HEK293 (cell line): ENCODE results near the gene DLX2.

ENCODE experiments used
- CTCF ChIA-PET: fragments of 350-600 bp; formaldehyde crosslinking; extraction: SDS; loops from one replicate; lab custom pipeline; 2021; ENCODE audit warnings: antibody characterized with exemption; lab: Yijun Ruan, JAX
- POLR2A ChIA-PET: fragments of 300-600 bp; formaldehyde crosslinking; extraction: SDS; loops from one replicate; lab custom pipeline; 2020; ENCODE audit warnings: antibody characterized with exemption, inconsistent platforms; lab: Yijun Ruan, JAX
- H3K27ac ChIP-seq: fragments of 200-500 bp; sonication (Bioruptor generic); 2 replicates; pipeline ENCODE4 v1.5.1; 2014; ENCODE audit warnings: low read depth, low read length, control low read depth, inconsistent platforms; ENCODE audit errors: extremely low read depth
- H3K36me3 ChIP-seq, 2 experiments: fragments of 200-500 bp in 1 of 2; sonication (Bioruptor generic) in 1 of 2; 1 replicate in 1 of 2; 2 replicates in 1 of 2; pipeline ENCODE4 v1.5.1; 2014 to 2017; ENCODE audit warnings: inconsistent platforms in 2 of 2, low read length in 2 of 2; ENCODE audit not compliant: control insufficient read depth in 2 of 2, insufficient read depth in 1 of 2
- H3K4me1 ChIP-seq: fragments of 200-500 bp; sonication (Bioruptor generic); 2 replicates; pipeline ENCODE4 v1.5.1; 2014; ENCODE audit warnings: mild to moderate bottlenecking, low read length, inconsistent platforms; ENCODE audit not compliant: control insufficient read depth, insufficient read depth
- H3K4me3 ChIP-seq: 2 replicates; pipeline ENCODE4 v1.5.1; 2011; ENCODE audit warnings: low read depth, mild to moderate bottlenecking, control low read depth, low read length, moderate library complexity
- H3K9me3 ChIP-seq: fragments of 200-500 bp; sonication (Bioruptor generic); 2 replicates; pipeline ENCODE4 v1.5.1; 2014; ENCODE audit warnings: low read depth, low read length, inconsistent platforms; ENCODE audit not compliant: control insufficient read depth, insufficient read depth
- BCL11A ChIP-seq: fragments of 450-650 bp; formaldehyde crosslinking; IDR thresholded peaks from 2 replicates; pipeline ENCODE4 v1.5.1; 2016; ENCODE audit warnings: low read depth, missing biosample characterization, missing genetic modification characterization
- GFI1B ChIP-seq: fragments of 450-650 bp; formaldehyde crosslinking; IDR thresholded peaks from 2 replicates; pipeline ENCODE4 v1.5.1; 2016; ENCODE audit warnings: missing biosample characterization, missing genetic modification characterization
- GLI4 ChIP-seq: fragments of 450-650 bp; formaldehyde crosslinking; IDR thresholded peaks from 2 replicates; pipeline ENCODE4 v1.5.1; 2016; ENCODE audit warnings: missing biosample characterization, missing genetic modification characterization
- GLIS2 ChIP-seq: fragments of 450-650 bp; formaldehyde crosslinking; IDR thresholded peaks from 2 replicates; pipeline ENCODE4 v1.5.1; 2016; ENCODE audit warnings: missing biosample characterization, missing genetic modification characterization
- KLF10 ChIP-seq: fragments of 450-650 bp; IDR thresholded peaks from 2 replicates; pipeline ENCODE4 v1.5.1; 2018; ENCODE audit warnings: missing biosample characterization, mild to moderate bottlenecking, missing genetic modification characterization
- KLF7 ChIP-seq: fragments of 450-650 bp; formaldehyde crosslinking; IDR thresholded peaks from 2 replicates; pipeline ENCODE4 v1.5.1; 2016; ENCODE audit warnings: missing biosample characterization, missing genetic modification characterization, borderline replicate concordance
- RBAK ChIP-seq: fragments of 450-650 bp; formaldehyde crosslinking; IDR thresholded peaks from 2 replicates; pipeline ENCODE4 v1.5.1; 2016; ENCODE audit warnings: missing biosample characterization, missing genetic modification characterization
- SP2 ChIP-seq: fragments of 450-650 bp; formaldehyde crosslinking; IDR thresholded peaks from 2 replicates; pipeline ENCODE4 v1.5.1; 2016; ENCODE audit warnings: missing biosample characterization, missing genetic modification characterization
- TCF7L2 ChIP-seq: IDR thresholded peaks from 2 replicates; pipeline ENCODE4 v1.6.1; 2011; ENCODE audit warnings: low read depth, mild to moderate bottlenecking, inconsistent platforms, low read length, moderate library complexity, borderline replicate concordance
- TRIM28 ChIP-seq: IDR thresholded peaks from 2 replicates; pipeline ENCODE4 v1.6.1; 2011; ENCODE audit warnings: low read length, control low read depth, borderline replicate concordance
- YY2 ChIP-seq: fragments of 450-650 bp; formaldehyde crosslinking; IDR thresholded peaks from 2 replicates; pipeline ENCODE4 v1.5.1; 2016; ENCODE audit warnings: missing biosample characterization, missing genetic modification characterization
- ZBTB1 ChIP-seq: fragments of 450-650 bp; formaldehyde crosslinking; IDR thresholded peaks from 2 replicates; pipeline ENCODE4 v1.5.1; 2016; ENCODE audit warnings: missing biosample characterization, missing genetic modification characterization
- ZBTB17 ChIP-seq: fragments of 450-650 bp; formaldehyde crosslinking; IDR thresholded peaks from 2 replicates; pipeline ENCODE4 v1.5.1; 2016; ENCODE audit warnings: missing biosample characterization, missing genetic modification characterization
- ZBTB20 ChIP-seq: fragments of 450-650 bp; formaldehyde crosslinking; IDR thresholded peaks from 2 replicates; pipeline ENCODE4 v1.5.1; 2016; ENCODE audit warnings: missing biosample characterization, missing genetic modification characterization
- ZEB2 ChIP-seq: fragments of 450-650 bp; formaldehyde crosslinking; IDR thresholded peaks from 2 replicates; pipeline ENCODE4 v1.5.1; 2016; ENCODE audit warnings: missing biosample characterization, missing genetic modification characterization
- ZFP37 ChIP-seq: fragments of 450-650 bp; formaldehyde crosslinking; IDR thresholded peaks from 2 replicates; pipeline ENCODE4 v1.5.1; 2016; ENCODE audit warnings: missing biosample characterization, missing genetic modification characterization
- ZFP69B ChIP-seq: fragments of 450-650 bp; formaldehyde crosslinking; IDR thresholded peaks from 2 replicates; pipeline ENCODE4 v1.5.1; 2016; ENCODE audit warnings: missing biosample characterization, missing genetic modification characterization
- ZNF112 ChIP-seq: fragments of 450-650 bp; formaldehyde crosslinking; IDR thresholded peaks from 2 replicates; pipeline ENCODE4 v1.5.0; 2017; ENCODE audit warnings: missing biosample characterization, missing genetic modification characterization
- ZNF155 ChIP-seq: fragments of 450-650 bp; formaldehyde crosslinking; IDR thresholded peaks from 2 replicates; pipeline ENCODE4 v1.5.1; 2016; ENCODE audit warnings: missing biosample characterization, missing genetic modification characterization
- ZNF157 ChIP-seq: fragments of 450-650 bp; formaldehyde crosslinking; IDR thresholded peaks from 2 replicates; pipeline ENCODE4 v1.5.1; 2016; ENCODE audit warnings: missing biosample characterization, missing genetic modification characterization
- ZNF211 ChIP-seq: fragments of 450-650 bp; formaldehyde crosslinking; IDR thresholded peaks from 2 replicates; pipeline ENCODE4 v1.5.1; 2016; ENCODE audit warnings: low read depth, missing biosample characterization, missing genetic modification characterization
- ZNF24 ChIP-seq: fragments of 450-650 bp; formaldehyde crosslinking; IDR thresholded peaks from 2 replicates; pipeline ENCODE4 v1.5.1; 2016; ENCODE audit warnings: missing biosample characterization, missing genetic modification characterization
- ZNF311 ChIP-seq: fragments of 450-650 bp; formaldehyde crosslinking; IDR thresholded peaks from 2 replicates; pipeline ENCODE4 v1.5.1; 2017; ENCODE audit warnings: missing biosample characterization, missing genetic modification characterization, borderline replicate concordance
- ZNF394 ChIP-seq: fragments of 450-650 bp; formaldehyde crosslinking; IDR thresholded peaks from 2 replicates; pipeline ENCODE4 v1.5.1; 2016; ENCODE audit warnings: missing biosample characterization, missing genetic modification characterization, mild to moderate bottlenecking, moderate library complexity, borderline replicate concordance
- ZNF416 ChIP-seq: fragments of 450-650 bp; formaldehyde crosslinking; IDR thresholded peaks from 2 replicates; pipeline ENCODE4 v1.5.1; 2016; ENCODE audit warnings: missing biosample characterization, missing genetic modification characterization
- ZNF501 ChIP-seq: fragments of 450-650 bp; formaldehyde crosslinking; IDR thresholded peaks from 2 replicates; pipeline ENCODE4 v1.5.1; 2016; ENCODE audit warnings: missing biosample characterization, missing genetic modification characterization
- ZNF530 ChIP-seq: fragments of 450-650 bp; formaldehyde crosslinking; IDR thresholded peaks from 2 replicates; pipeline ENCODE4 v1.5.1; 2016; ENCODE audit warnings: low read depth, missing biosample characterization, missing genetic modification characterization
- ZNF548 ChIP-seq: fragments of 450-650 bp; formaldehyde crosslinking; IDR thresholded peaks from 2 replicates; pipeline ENCODE4 v1.5.1; 2016; ENCODE audit warnings: missing biosample characterization, missing genetic modification characterization
- ZNF624 ChIP-seq: fragments of 450-650 bp; formaldehyde crosslinking; IDR thresholded peaks from 2 replicates; pipeline ENCODE4 v1.5.1; 2017; ENCODE audit warnings: missing biosample characterization, missing genetic modification characterization
- ZNF664 ChIP-seq: fragments of 450-650 bp; formaldehyde crosslinking; IDR thresholded peaks from 2 replicates; pipeline ENCODE4 v1.5.1; 2016; ENCODE audit warnings: missing biosample characterization, missing genetic modification characterization
- ZNF76 ChIP-seq: fragments of 450-650 bp; formaldehyde crosslinking; IDR thresholded peaks from 2 replicates; pipeline ENCODE4; 2016; ENCODE audit warnings: low read depth, missing biosample characterization, missing genetic modification characterization, borderline replicate concordance
- ZNF777 ChIP-seq: fragments of 450-650 bp; formaldehyde crosslinking; IDR thresholded peaks from 2 replicates; pipeline ENCODE4 v1.5.1; 2017; ENCODE audit warnings: missing biosample characterization, missing genetic modification characterization, borderline replicate concordance
- ZNF837 ChIP-seq: fragments of 450-650 bp; formaldehyde crosslinking; IDR thresholded peaks from 2 replicates; pipeline ENCODE4 v1.5.1; 2016; ENCODE audit warnings: missing biosample characterization, missing genetic modification characterization
- TF ChIP-seq, protein P1 (sequence below): fragments of 450-650 bp; formaldehyde crosslinking; IDR thresholded peaks from 2 replicates; pipeline ENCODE4 v1.5.1; 2016; ENCODE audit warnings: missing biosample characterization, missing genetic modification characterization, borderline replicate concordance
- TF ChIP-seq, protein P2 (sequence below): IDR thresholded peaks from 2 replicates; pipeline ENCODE4 v1.6.1; 2011; ENCODE audit warnings: mild to moderate bottlenecking, low read depth, low read length, borderline replicate concordance
- TF ChIP-seq, protein P3 (sequence below): fragments of 450-650 bp; formaldehyde crosslinking; IDR thresholded peaks from 2 replicates; pipeline ENCODE4 v1.5.1; 2017; ENCODE audit warnings: missing biosample characterization, mild to moderate bottlenecking, missing genetic modification characterization, moderate library complexity
- TF ChIP-seq, protein P4 (sequence below): fragments of 450-650 bp; formaldehyde crosslinking; IDR thresholded peaks from 2 replicates; pipeline ENCODE4 v1.5.1; 2016; ENCODE audit warnings: missing biosample characterization, missing genetic modification characterization

Gene DLX2

DNA sequence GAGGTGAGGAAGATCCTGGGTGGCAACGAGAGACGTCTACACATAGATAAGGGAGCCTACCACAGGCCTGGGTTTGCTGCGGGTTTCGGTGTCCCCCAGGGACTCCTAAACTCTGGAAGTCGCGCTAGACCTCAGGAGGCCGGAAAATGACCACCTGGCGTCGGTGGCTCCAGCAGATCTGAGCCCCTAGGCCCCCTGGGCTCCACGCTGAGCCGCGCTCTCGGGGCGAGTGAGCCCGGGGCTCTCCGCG lies 18.4 kb downstream of the DLX2 start (continued):
- TF ChIP-seq, protein P1, sequence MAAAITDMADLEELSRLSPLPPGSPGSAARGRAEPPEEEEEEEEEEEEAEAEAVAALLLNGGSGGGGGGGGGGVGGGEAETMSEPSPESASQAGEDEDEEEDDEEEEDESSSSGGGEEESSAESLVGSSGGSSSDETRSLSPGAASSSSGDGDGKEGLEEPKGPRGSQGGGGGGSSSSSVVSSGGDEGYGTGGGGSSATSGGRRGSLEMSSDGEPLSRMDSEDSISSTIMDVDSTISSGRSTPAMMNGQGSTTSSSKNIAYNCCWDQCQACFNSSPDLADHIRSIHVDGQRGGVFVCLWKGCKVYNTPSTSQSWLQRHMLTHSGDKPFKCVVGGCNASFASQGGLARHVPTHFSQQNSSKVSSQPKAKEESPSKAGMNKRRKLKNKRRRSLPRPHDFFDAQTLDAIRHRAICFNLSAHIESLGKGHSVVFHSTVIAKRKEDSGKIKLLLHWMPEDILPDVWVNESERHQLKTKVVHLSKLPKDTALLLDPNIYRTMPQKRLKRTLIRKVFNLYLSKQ (tag by site-specific recombination): no peak
- TF ChIP-seq ZNF664 (no peak), ZNF155 (tag by site-specific recombination) (no peak), ZNF157 (tag by site-specific recombination) (no peak), ZBTB20 (tag by site-specific recombination) (no peak), ZNF837 (tag by site-specific recombination) (no peak), ZNF501 (no peak), ZNF416 (no peak), ZNF24 (0 out of 2 replicates have a peak, but pooled peaks have one; percentile 72), TRIM28 (no peak), KLF10 (no peak), ZNF311 (no peak), GLIS2 (peak; percentile 81; the same call in 1 of the 2 replicates), ZNF548 (tag by site-specific recombination) (no peak), ZNF530 (no peak), KLF7 (tag by site-specific recombination) (no peak), ZFP69B (tag by site-specific recombination) (no peak), YY2 (tag by site-specific recombination) (no peak), ZEB2 (no peak), BCL11A (no peak), SP2 (tag by site-specific recombination) (no peak)
- TF ChIP-seq, protein P2, sequence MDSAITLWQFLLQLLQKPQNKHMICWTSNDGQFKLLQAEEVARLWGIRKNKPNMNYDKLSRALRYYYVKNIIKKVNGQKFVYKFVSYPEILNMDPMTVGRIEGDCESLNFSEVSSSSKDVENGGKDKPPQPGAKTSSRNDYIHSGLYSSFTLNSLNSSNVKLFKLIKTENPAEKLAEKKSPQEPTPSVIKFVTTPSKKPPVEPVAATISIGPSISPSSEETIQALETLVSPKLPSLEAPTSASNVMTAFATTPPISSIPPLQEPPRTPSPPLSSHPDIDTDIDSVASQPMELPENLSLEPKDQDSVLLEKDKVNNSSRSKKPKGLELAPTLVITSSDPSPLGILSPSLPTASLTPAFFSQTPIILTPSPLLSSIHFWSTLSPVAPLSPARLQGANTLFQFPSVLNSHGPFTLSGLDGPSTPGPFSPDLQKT: no peak
- TF ChIP-seq, protein P3, sequence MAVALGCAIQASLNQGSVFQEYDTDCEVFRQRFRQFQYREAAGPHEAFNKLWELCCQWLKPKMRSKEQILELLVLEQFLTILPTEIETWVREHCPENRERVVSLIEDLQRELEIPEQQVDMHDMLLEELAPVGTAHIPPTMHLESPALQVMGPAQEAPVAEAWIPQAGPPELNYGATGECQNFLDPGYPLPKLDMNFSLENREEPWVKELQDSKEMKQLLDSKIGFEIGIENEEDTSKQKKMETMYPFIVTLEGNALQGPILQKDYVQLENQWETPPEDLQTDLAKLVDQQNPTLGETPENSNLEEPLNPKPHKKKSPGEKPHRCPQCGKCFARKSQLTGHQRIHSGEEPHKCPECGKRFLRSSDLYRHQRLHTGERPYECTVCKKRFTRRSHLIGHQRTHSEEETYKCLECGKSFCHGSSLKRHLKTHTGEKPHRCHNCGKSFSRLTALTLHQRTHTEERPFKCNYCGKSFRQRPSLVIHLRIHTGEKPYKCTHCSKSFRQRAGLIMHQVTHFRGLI (tag by site-specific recombination): no peak

DNA sequence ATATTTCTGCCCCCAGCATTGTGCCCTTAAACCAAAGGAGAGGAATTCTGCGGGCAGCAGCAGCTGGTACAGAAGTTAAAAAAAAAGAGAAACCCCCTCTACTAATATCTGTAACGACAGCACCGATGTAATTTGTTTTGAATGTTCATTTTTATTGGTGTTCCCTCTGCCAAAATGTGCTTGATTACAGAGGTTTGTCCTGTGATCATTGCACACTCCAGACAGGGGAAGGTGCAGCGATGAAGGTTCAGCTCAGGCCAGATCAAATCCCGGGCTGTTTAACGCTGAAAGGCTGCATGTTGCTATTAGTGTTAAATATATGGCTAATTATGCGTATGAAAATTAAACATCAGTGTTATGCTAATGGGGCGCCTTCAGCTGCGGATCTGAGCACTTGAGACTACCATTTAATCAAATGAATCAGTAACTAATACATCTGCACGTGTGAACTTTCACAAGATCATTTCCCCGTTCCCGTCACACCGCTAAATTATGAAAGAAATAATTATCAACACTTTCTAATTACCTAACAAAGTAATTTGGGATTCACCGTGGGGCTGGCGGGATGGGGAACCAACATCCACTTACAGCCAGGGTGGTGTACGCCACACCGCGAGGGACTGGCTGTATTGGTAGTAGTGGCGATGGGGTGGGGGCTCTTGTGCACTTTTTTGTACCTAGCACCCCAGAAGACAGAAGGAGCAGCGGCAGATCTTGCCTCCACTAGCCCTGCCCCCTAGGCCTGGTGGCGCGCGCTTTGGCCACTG lies 18.9 kb downstream of the DLX2 start:
- Histone ChIP-seq H3K4me3 (peak overlapping the region; percentile 45; the same call in 1 of the 2 replicates), H3K9me3 (no peaks in the 10 kb centered on the region), H3K36me3 (peaks cover 0 to 17% of the 10 kb centered on the region in 2 experiments; a peak in 1 of 3 replicates), H3K27ac (peak overlapping the region; percentile 95), H3K4me1 (no peaks in the 10 kb centered on the region; the same call in 1 of the 2 replicates)
- ChIA-PET CTCF (interaction anchor here (1.0 kb wide), 1 partner anchor 18 kb away, joined by 3 read pairs; no protein-coding TSS in a partner anchor), POLR2A (interaction anchor here (1.6 to 7.5 kb wide), 4 partner anchors 13 to 190 kb away, joined by 6 to 147 read pairs (median 30); partner anchors contain the start of genes DLX2 and SLC25A12)
- TF ChIP-seq ZNF394 (tag by site-specific recombination) (no peak), GLI4 (no peak), ZNF76 (tag by site-specific recombination) (no peak), ZNF777 (tag by site-specific recombination) (no peak), TCF7L2 (no peak), RBAK (tag by site-specific recombination) (no peak), ZFP37 (tag by site-specific recombination) (no peak), ZNF416 (no peak), ZNF112 (tag by site-specific recombination) (no peak), ZBTB1 (tag by site-specific recombination) (no peak), ZBTB17 (tag by site-specific recombination) (no peak), ZNF211 (no peak), ZNF624 (no peak), GFI1B (tag by site-specific recombination) (no peak)
- TF ChIP-seq, protein P4, sequence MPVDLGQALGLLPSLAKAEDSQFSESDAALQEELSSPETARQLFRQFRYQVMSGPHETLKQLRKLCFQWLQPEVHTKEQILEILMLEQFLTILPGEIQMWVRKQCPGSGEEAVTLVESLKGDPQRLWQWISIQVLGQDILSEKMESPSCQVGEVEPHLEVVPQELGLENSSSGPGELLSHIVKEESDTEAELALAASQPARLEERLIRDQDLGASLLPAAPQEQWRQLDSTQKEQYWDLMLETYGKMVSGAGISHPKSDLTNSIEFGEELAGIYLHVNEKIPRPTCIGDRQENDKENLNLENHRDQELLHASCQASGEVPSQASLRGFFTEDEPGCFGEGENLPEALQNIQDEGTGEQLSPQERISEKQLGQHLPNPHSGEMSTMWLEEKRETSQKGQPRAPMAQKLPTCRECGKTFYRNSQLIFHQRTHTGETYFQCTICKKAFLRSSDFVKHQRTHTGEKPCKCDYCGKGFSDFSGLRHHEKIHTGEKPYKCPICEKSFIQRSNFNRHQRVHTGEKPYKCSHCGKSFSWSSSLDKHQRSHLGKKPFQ (tag by site-specific recombination): no peak
